Inflammatory macrophage treated with lipopolysaccharide for 1 hour (primary cell): ENCODE measurements around the gene ASB11.
"Not testable (repeated sequence)": the region's sequence is repeated elsewhere in the genome, so short reads cannot be mapped to it uniquely, and the experiment has no call there.

ENCODE experiments used
- DNase-seq, 2 donors: peaks; one replicate each; pipeline ENCODE4 v3.0.0-alpha.2; 2020 to 2022

ASB11 gene, protein sequence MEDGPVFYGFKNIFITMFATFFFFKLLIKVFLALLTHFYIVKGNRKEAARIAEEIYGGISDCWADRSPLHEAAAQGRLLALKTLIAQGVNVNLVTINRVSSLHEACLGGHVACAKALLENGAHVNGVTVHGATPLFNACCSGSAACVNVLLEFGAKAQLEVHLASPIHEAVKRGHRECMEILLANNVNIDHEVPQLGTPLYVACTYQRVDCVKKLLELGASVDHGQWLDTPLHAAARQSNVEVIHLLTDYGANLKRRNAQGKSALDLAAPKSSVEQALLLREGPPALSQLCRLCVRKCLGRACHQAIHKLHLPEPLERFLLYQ

DNA sequence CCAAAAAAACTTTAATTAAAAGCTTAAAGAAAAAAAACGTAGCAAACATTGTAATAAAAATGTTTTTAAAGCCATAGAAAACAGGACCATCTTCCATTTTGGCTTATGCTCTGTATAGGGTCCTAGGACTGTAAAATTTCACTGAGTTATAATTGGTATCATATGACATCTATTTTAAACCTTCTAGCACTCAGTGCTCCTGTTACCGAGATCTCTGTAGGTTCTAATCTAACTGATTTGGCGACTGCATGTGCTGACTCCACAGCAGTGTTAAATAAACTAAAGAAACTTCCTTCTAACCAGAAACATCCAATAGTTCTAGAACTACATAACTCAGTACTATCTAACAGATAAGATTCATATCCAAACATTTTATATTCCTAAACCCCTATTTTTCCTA lies at the start of gene ASB11:
Gene ASB11, minus strand, starts transcription at position 132 of the 400 bp plus-strand sequence. Its CDS starts 35 bp downstream, at position 97.
- no peak for DNase-seq

- DNase-seq: no peak
Measured at GRCh38 chrX:15359701-15360100, 44.3 kb upstream of the ASB11 start.

DNA sequence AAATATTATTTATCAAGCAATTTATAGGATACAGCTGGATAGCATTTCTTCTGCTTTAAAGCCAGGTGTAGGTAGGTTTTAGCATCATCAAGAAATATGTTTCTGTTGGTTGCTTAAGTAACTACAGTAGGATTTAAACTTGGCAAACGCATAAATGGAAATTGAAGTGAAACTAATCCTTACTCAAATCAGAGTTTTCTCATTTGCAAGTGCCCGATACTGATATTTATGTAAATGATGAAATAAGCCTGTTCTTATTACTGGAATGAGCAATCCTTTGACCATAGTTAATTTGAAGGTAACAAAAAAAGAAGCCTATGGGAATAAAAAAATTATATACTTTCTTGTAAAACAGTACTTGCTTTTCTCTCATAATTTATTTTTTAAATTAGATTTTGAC lies 43.1 kb upstream of the ASB11 start:
- no peak for DNase-seq

DNA sequence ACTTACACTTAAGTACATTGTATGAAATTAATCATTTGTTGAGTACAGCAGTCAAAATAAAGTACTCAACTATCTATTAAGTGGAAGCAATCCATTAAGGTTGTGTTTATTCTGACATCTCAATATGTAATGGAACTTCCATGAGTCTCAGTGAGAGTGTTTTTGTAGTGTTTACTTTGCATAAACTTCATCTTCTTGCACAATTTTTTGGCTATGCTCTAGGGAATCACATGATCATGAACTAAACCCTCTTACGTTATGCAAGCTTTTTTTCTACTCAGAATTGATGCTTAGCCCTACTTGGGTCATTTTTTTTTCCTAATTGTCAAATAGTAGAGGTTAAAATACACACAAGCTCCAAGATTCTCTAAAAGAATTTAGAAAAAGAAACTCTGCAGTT lies 41.0 kb upstream of the ASB11 start:
- DNase-seq: peak; percentile 51 to 73

- DNase-seq: no peak
Measured at GRCh38 chrX:15350329-15350996, 35.0 kb upstream of the ASB11 start.

- peak; percentile 23 to 73 for DNase-seq
Measured at GRCh38 chrX:15349046-15349445, 33.6 kb upstream of the ASB11 start.

DNA sequence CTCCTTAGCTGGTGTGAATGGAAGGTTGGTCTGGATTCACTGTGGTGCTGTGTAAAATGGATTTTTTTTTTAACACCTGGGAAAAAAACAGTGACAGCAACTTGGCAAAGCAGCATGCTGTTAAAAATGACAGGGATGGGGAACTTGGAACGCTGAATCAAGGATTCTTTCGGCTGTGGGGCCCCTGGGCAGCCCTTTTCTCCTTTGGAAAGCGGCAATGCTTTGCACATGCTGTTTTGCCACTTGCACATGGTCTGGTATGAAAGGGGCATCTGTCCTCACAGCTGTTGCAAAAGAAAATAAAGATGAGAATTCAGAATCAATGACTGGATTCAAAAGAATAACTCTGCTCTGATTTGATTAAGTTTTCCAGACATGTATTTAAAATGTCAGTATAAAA lies 30.5 kb upstream of the ASB11 start:
- no peak for DNase-seq

DNA sequence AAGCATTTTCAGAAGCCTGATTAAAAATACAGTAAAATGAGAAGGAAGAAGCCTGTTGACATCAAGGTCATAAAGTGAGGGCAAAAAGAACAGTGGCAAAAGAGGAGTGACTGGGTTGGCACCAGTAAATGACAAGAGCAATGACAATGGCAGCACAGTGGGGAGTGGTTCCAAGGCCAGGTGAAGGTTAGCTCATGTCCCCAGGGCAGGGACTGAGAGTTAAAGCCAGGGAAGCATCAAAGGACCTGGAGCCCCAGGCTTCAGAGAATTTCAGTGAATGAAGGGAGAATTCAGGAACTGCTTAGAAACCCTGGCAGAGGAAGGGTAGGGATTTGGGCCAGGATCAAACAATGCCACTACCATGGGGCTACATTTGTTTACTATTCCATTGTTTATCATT lies 28.7 kb upstream of the ASB11 start:
- DNase-seq: no peak

DNA sequence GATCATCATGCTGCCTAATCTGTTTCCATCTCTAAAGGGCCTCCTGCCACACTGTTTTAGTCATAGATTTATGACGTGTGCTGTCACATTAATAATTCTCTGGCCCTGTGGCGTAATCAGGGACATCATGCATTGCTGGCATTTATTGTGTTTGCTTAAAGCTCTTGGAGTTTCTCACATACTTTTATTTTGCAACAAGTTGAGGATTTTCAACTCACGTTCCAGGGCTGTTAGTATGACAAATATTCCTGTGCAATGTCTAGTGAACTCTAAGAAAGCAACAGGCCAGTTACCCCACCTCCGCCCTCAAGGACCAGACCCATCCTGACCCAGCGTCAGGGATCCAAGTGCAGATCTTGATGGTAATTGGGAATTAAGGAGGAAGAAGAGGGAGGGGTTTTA lies 27.6 kb upstream of the ASB11 start:
- DNase-seq: no peak

DNA sequence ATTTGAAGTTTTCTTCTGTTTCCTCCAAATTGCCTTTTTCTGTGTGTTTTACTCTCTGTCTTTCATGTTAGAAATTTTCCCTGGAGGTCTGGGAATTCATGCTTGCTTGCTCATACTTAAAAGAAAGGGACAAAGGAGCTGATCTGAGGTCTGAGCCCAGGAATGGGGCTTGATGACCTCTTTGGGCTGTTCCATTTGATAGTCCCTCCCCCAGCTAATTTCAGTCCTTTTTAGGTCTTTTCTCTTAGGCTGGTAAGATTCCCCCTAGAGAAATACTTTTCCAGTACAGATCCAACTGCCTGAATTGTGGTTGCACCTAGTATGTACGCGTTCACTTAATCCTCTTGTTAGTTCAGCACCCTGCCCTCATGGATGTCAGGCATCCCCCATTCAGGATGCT lies 25.4 kb upstream of the ASB11 start:
- DNase-seq: no peak

DNA sequence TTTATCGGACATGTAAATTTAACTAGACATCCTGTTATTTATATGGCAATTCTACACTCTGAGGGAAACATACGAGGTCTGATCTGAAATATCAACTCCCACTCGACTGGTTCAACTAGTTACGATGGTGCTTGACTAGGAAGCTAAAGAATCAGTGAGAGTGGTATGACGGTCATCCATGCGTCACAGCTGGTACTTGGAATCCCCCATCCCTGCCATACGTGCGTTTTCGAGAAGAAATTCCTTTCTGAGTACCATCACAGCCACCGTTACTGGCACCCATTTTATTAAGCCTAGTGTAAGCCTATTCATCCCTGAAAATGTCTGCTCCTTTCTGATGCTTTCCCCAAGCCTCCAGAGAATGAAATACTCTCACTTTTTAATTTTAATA lies 20.6 kb upstream of the ASB11 start:
- DNase-seq: peak; percentile 56 to 63

- DNase-seq: peak; percentile 89 to 94
Measured at GRCh38 chrX:15335135-15336022, 19.9 kb upstream of the ASB11 start, which contains the start of gene PIGA. PIGA (minus strand) TSS chrX:15335523; CDS start chrX:15331930, 3,593 bp downstream.

DNA sequence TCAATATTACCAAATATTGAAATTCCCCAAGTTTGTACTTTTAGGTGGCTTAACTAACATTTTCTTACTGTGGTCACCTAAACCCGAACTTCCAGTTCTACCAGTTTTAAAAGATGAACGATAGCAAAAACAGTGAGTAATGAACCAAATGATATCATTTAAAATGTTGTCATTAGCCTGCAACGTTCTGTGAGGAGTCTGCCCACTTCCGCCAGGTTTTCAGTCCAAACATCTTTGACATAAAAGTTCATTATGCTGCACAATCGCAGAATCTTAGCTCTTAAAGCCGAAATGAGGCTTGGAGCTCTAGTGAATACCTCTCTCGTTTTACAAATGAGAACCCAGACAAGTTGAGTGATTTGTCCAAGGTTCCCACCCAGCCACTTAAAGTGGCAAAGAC lies 19.1 kb upstream of the ASB11 start:
- DNase-seq: peak; percentile 16 to 39

- no peak for DNase-seq
Measured at GRCh38 chrX:15328821-15329220, 13.4 kb upstream of the ASB11 start.

DNA sequence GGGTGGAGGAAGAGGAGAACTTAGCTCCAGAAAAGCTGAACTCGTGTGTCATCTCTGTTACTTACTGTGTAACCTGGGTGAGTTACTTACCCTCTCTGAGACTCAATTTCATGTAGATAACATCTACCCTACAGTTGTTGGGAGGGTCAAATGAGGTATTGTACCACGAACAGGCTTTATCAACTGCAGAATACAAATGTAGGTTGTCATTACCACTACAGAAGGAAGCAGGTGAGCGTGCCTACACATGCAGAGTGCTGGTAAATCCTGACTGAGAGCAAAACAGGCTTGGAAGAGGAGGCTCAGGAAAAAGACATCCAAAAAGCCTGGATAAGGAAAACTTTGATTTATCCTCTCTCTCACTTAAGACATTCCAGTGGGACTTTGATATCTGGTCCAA lies 12.7 kb upstream of the ASB11 start:
- no peak for DNase-seq

GRCh38 chrX:15322472-15322871 lies 7.0 kb upstream of the ASB11 start:
- no peak for DNase-seq

DNA sequence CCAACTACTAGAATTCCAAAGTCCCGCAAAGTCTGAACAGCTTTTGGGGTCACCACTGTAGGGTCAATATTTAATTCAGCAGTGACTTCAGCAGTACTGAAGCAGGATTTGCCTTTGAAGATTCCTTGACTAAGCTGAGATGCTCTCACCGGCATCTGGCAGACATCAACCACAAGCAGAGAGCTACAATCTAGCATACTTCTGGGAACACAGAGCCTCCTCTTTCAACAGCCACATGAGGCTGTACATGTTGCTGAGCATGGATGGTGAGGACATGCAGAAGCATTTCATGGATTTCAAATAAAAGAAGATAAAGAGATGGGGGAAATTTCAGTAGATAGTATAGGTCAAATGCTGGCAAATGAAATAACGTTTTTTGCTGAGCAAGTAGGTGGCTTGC lies 6.6 kb upstream of the ASB11 start:
- no peak for DNase-seq

GRCh38 chrX:15321447-15321846 lies 6.0 kb upstream of the ASB11 start:
- DNase-seq: peak; percentile 64 to 72

DNA sequence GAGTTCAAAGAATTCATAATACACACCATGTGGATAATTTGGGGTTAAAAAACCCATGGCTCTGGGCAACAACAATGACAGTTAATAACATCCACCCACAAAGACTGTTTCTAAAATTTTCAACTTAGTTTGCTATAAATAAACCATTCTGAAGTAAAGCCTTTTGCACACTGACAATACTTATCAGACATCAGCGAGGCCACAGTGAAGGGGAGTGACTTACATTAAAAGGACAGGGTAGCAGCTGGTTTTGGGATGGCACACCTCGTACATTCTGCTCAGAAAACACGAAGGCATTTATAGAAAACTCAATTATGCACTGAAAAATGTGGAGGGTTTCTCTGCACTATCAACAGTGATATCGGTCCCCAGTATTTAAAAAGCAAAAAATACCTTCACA lies 4.9 kb upstream of the ASB11 start:
- DNase-seq: no peak

GRCh38 chrX:15319075-15319474 lies 3.6 kb upstream of the ASB11 start:
- no peak for DNase-seq

GRCh38 chrX:15314472-15314871 lies 968 bp downstream of the ASB11 start:
- no peak for DNase-seq

GRCh38 chrX:15311119-15311518 lies 4.3 kb downstream of the ASB11 start:
- no peak for DNase-seq

GRCh38 chrX:15310117-15310516 lies 5.3 kb downstream of the ASB11 start:
- DNase-seq: no peak

DNA sequence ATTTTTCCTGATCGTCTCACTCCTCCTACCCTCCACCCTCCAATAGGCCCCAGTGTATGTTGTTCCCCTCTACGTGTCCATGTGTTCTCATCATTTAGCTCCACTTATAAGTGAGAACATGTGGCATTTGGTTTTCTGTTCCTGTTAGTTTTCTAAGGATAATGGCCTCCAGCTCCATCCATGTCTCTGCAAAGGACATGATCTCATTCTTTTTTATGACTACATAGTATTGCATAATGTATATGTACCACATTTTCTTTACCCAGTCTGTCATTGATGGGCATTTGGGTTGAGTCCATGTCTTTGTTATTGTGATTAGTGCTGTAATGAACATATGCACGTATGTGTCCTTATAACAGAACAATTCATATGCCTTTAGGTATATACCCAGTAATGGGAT lies 9.5 kb downstream of the ASB11 start:
- not testable (repeated sequence) for DNase-seq
